K562 (cell line): ENCODE data around the gene KCNJ15. TPM values are rescaled to one million over a fixed set of nuclear protein-coding genes. Genes with fewer than 3 reads are reported as not detected.

Source experiments
- ATAC-seq: fragments of 200-7000 bp; cut with Tn5 transposase; 3 replicates; pipeline ENCODE4 v1.9.1; 2020; ENCODE audit warnings: moderate library complexity
- BruUV-seq: library from RNA; stranded (reverse); fragments of 400-500 nt; replicated peaks from 2 replicates; lab custom pipeline; 2021; lab: Mats Ljungman, UMichigan
- CTCF ChIA-PET: fragments of 300-600 bp; formaldehyde crosslinking; extraction: SDS; loops from one replicate; lab custom pipeline; 2021; ENCODE audit warnings: low intra/inter-chr PET ratio; lab: Yijun Ruan, JAX
- POLR2A ChIA-PET: fragments of 300-600, 350-650 bp; sonication (Branson Sonifier 250); formaldehyde crosslinking; extraction: SDS; loops from one replicate; lab custom pipeline; 2021; ENCODE audit warnings: antibody characterized with exemption, inconsistent platforms; lab: Yijun Ruan, JAX
- DNase-seq, 4 experiments: peaks; one replicate each; pipeline versions ENCODE4 v3.0.0 to v3.0.0-alpha.2; 2011 to 2018; ENCODE audit warnings: low spot score in 3 of 4, mixed read lengths in 3 of 4; ENCODE audit errors: extremely low read depth in 1 of 4
- FAIRE-seq: peaks from 2 replicates; lab custom pipeline; 2011; peaks lifted over from hg19 to GRCh38; lab: Jason Lieb, UNC
- H2AFZ ChIP-seq: 2 replicates; pipeline ENCODE4 v1.6.0; 2011; ENCODE audit warnings: low read depth, low read length, control low read depth, inconsistent platforms
- H3K27ac ChIP-seq: fragments of 200-600 bp; 3 replicates; pipeline ENCODE4 v1.8.0; 2011; ENCODE audit warnings: low read depth, mild to moderate bottlenecking, control low read depth, inconsistent platforms, low read length, moderate library complexity, mixed read lengths; ENCODE audit errors: extremely low read depth
- H3K27me3 ChIP-seq, 2 experiments: fragments of 300-600 bp in 1 of 2; 2 replicates in 1 of 2; 3 replicates in 1 of 2; pipeline versions ENCODE4 v1.6.0 to v1.8.0; 2011; ENCODE audit warnings: inconsistent platforms in 2 of 2, low read length in 2 of 2, mild to moderate bottlenecking in 1 of 2, mixed read lengths in 1 of 2, moderate library complexity in 1 of 2; ENCODE audit not compliant: control insufficient read depth in 2 of 2, insufficient read depth in 2 of 2
- H3K36me3 ChIP-seq: fragments of 300-600 bp; 3 replicates; pipeline ENCODE4 v1.8.0; 2011; ENCODE audit warnings: mild to moderate bottlenecking, low read length, inconsistent platforms; ENCODE audit not compliant: control insufficient read depth, insufficient read depth
- H3K4me1 ChIP-seq, 2 experiments: fragments of 200-600 bp in 1 of 2; replicated peaks in 1 of 2; 2 replicates in 1 of 2; 3 replicates in 1 of 2; pipeline versions ENCODE4 v1.5.1 to v1.8.0; 2011; ENCODE audit warnings: inconsistent platforms in 2 of 2, low read length in 2 of 2, mild to moderate bottlenecking in 1 of 2, mixed read lengths in 1 of 2, moderate library complexity in 1 of 2; ENCODE audit not compliant: control insufficient read depth in 2 of 2, insufficient read depth in 2 of 2
- H3K4me2 ChIP-seq: 2 replicates; pipeline ENCODE4 v1.6.1; 2011; ENCODE audit warnings: low read length, control low read depth, inconsistent platforms, mixed read lengths; ENCODE audit not compliant: insufficient read depth
- H3K4me3 ChIP-seq: fragments of 200-600 bp; sonication (generic), shearing (Covaris generic); 2 replicates; pipeline ENCODE4 v1.5.1; 2016; ENCODE audit warnings: control low read depth, inconsistent platforms
- H3K79me2 ChIP-seq: fragments of 200-600 bp; 3 replicates; pipeline ENCODE4 v1.8.0; 2011; ENCODE audit warnings: low read length, inconsistent platforms; ENCODE audit not compliant: control insufficient read depth, insufficient read depth
- H3K9ac ChIP-seq, 2 experiments: 2 replicates each; pipeline versions ENCODE4 v1.6.0 to v1.6.1; 2011; ENCODE audit warnings: low read depth in 2 of 2, low read length in 2 of 2, control low read depth in 1 of 2, inconsistent platforms in 1 of 2, mild to moderate bottlenecking in 1 of 2, mixed read lengths in 1 of 2; ENCODE audit not compliant: insufficient read depth in 1 of 2
- H3K9me1 ChIP-seq: one replicate; pipeline ENCODE4 v1.6.0; 2011; ENCODE audit warnings: inconsistent platforms, mild to moderate bottlenecking, low read length, moderate library complexity; ENCODE audit not compliant: control insufficient read depth, insufficient read depth
- H3K9me3 ChIP-seq: replicated peaks from 2 replicates; pipeline ENCODE4 v1.5.1; 2011; ENCODE audit warnings: low read depth, low read length, inconsistent platforms; ENCODE audit not compliant: control insufficient read depth, insufficient read depth
- H4K20me1 ChIP-seq: replicated peaks from 2 replicates; pipeline ENCODE4 v1.6.1; 2011; ENCODE audit warnings: low read length, inconsistent platforms, mixed read lengths; ENCODE audit not compliant: control insufficient read depth, insufficient read depth
- CEBPG ChIP-seq, 3 experiments: fragments of 200-800 bp in 1 of 3; sonication (Bioruptor generic) in 1 of 3; sonication (generic) in 1 of 3; formaldehyde crosslinking in 1 of 3; IDR thresholded peaks in 2 of 3; conservative IDR thresholded peaks in 1 of 3; 2 replicates each; pipeline versions ENCODE4 v1.6.1 to v1.8.0; 2016 to 2022; ENCODE audit warnings: missing compliant biosample characterization in 2 of 3, missing genetic modification characterization in 2 of 3, mild to moderate bottlenecking in 1 of 3, missing genetic modification reagents in 1 of 3
- JUNB ChIP-seq: fragments of 450-650 bp; formaldehyde crosslinking; conservative IDR thresholded peaks from 2 replicates; pipeline ENCODE4 v1.4.0; 2020; ENCODE audit warnings: mild to moderate bottlenecking
- KAT8 ChIP-seq: fragments of 450-650 bp; IDR thresholded peaks from 2 replicates; pipeline ENCODE4 v1.6.1; 2016; ENCODE audit warnings: low read depth, mild to moderate bottlenecking
- MXD1 ChIP-seq: fragments of 250-450 bp; sonication (Bioruptor Pico); IDR thresholded peaks from 2 replicates; pipeline ENCODE4 v1.8.0; 2021; ENCODE audit warnings: borderline replicate concordance, mild to moderate bottlenecking, moderate library complexity; ENCODE audit not compliant: poor library complexity, severe bottlenecking
- NFE2L1 ChIP-seq: fragments of 450-650 bp; IDR thresholded peaks from 2 replicates; pipeline ENCODE4 v1.6.1; 2016; ENCODE audit warnings: missing genetic modification characterization, low read depth, mild to moderate bottlenecking, missing compliant biosample characterization, moderate library complexity, borderline replicate concordance
- PKNOX1 ChIP-seq: fragments of 450-650 bp; IDR thresholded peaks from 2 replicates; pipeline ENCODE4 v1.6.1; 2016
- POLR2A ChIP-seq: fragments of 450-650 bp; conservative IDR thresholded peaks from 2 replicates; pipeline ENCODE4 v1.6.1; 2016
- SMARCC2 ChIP-seq: fragments of 450-650 bp; IDR thresholded peaks from 2 replicates; pipeline ENCODE4 v1.6.1; 2017; ENCODE audit warnings: antibody characterized with exemption, moderate library complexity, mild to moderate bottlenecking, low read depth
- WGBS: fragments of 100-300 bp; shearing (Covaris generic); methylation state at CpG from one replicate; pipeline ENCODE4 v1.1.6; 2016; ENCODE audit warnings: low coverage, mixed read lengths; ENCODE audit not compliant: insufficient coverage; ENCODE audit errors: missing lambda C conversion rate; 5-methylcytosine and 5-hydroxymethylcytosine counted together
- in situ Hi-C: fragments of 300-500 bp; cut with MboI; formaldehyde crosslinking; loops from 4 replicates; pipeline ENCODE4 v1.15.0; 2018; ENCODE audit warnings: inconsistent platforms, mixed read lengths
- intact Hi-C: fragments of 100-400 bp; cut with micrococcal nuclease; formaldehyde crosslinking; loops from 2 replicates; pipeline ENCODE4 v1.14.2; 2022
- polyA plus RNA-seq, 8 experiments: library from polyadenylated mRNA; depleted of rRNA in 4 of 8; stranded (reverse) in 5 of 8; unstranded in 3 of 8; fragments of >200 nt; fragmentation: Nextera tagmentation in 2 of 8; fragmentation: Illumina TruSeq in 1 of 8; extraction: Ambion mirVana in 2 of 8; extraction: Trizol in 1 of 8; gene quantifications; 2 replicates each; pipeline versions ENCODE4 v1.2.1 to v1.2.3, GENCODE V29; 2011 to 2014; ENCODE audit warnings: inconsistent platforms in 1 of 8, missing spikeins in 1 of 8
- total RNA-seq, 7 experiments: library from RNA; depleted of rRNA in 6 of 7; stranded (reverse); fragments of >200 nt in 6 of 7; fragmentation: Illumina TruSeq in 2 of 7; extraction: Trizol in 2 of 7; gene quantifications; 2 replicates each; pipeline versions ENCODE4 v1.2.1 to v1.2.3, GENCODE V29; 2011 to 2021; ENCODE audit warnings: low replicate concordance in 1 of 7

The KCNJ15 gene
- total and polyA plus RNA-seq, 9 of the 15 experiments (the other 6 are each of a cell fraction or from before 2014, with no cell fraction given), result 0.20 to 3.0 (median 0.72) TPM; not detected in 1

GRCh38 chr21:38310646-38311485 lies 54.1 kb downstream of the KCNJ15 start (continued):
- TF ChIP-seq NFE2L1, result no peak
- TF ChIP-seq CEBPG (CRISPR knock-in tag; IDR thresholded peaks at IDR 0.05), result no peak
- peak; percentile 47 to 60; a peak in 2 of 4 replicates for TF ChIP-seq CEBPG (tag; conservative IDR thresholded peaks at IDR 0.05 in 1 of 2, IDR thresholded peaks at IDR 0.05 in 1 of 2)
- TF ChIP-seq POLR2A, result no peak
- no peak for TF ChIP-seq SMARCC2
- TF ChIP-seq MXD1 (CRISPR knock-in tag), result no peak

GRCh38 chr21:38311765-38312164 lies 55.0 kb downstream of the KCNJ15 start:
- DNase-seq (no peak), FAIRE-seq (no peak), ATAC-seq (no peak)
- H3K4me1 ChIP-seq, result no peaks in the 10 kb centered on the region
- peaks cover 12 to 18% of the 10 kb centered on the region in 2 experiments for H3K27me3 ChIP-seq
- H3K79me2 ChIP-seq, result no peaks in the 10 kb centered on the region
- in situ Hi-C loops, result no loop called here
- POLR2A ChIA-PET, result interaction anchor here (0.6 kb wide), 2 partner anchors 35 to 779 kb away, joined by 3 read pairs; no protein-coding TSS in a partner anchor
- H3K4me2 ChIP-seq, result no peak overlapping the region
- H2AFZ ChIP-seq, result no peak overlapping the region
- H4K20me1 ChIP-seq, result no peaks in the 10 kb centered on the region
- no peak overlapping the region for H3K27ac ChIP-seq
- no peak overlapping the region for H3K9ac ChIP-seq
- H3K9me3 ChIP-seq, result no peaks in the 10 kb centered on the region
- intact Hi-C loops, result no loop called here
- WGBS, result 0% methylated on average over 6 of the region's 6 CpGs
- no peaks in the 10 kb centered on the region for H3K36me3 ChIP-seq
- TF ChIP-seq PKNOX1 (no peak), JUNB (CRISPR knock-in tag) (no peak), KAT8 (no peak)
- H3K9me1 ChIP-seq, result no peaks in the 10 kb centered on the region
- CTCF ChIA-PET, result no interaction called here
- BruUV-seq, result no TSS peak
- H3K4me3 ChIP-seq, result no peak overlapping the region
